Stomach (tissue), 4 donors: ENCODE data around the gene AKAP13.
"Not testable (repeated sequence)": the region's sequence is repeated elsewhere in the genome, so short reads cannot be mapped to it uniquely, and the experiment has no call there.

Experiments
- EP300 ChIP-seq: sonication (generic); formaldehyde crosslinking; IDR thresholded peaks from one replicate; pipeline ENCODE4 v1.6.1; 2017; ENCODE audit warnings: antibody characterized with exemption
- POLR2AphosphoS5 ChIP-seq, 3 donors: sonication (generic); formaldehyde crosslinking; IDR thresholded peaks; one replicate each; pipeline ENCODE4 v1.6.1; 2016; ENCODE audit warnings: antibody characterized with exemption in 3 of 3
- TF ChIP-seq, protein P1 (sequence below), 7 experiments: fragments of 450-650 bp in 4 of 7; fragments of 200-600 bp in 3 of 7; sonication (generic) in 3 of 7; IDR thresholded peaks; one replicate each; pipeline ENCODE4 v1.5.1; 2016 to 2019; ENCODE audit warnings: antibody characterized with exemption in 7 of 7, control low read depth in 2 of 7, mild to moderate bottlenecking in 1 of 7

DNA sequence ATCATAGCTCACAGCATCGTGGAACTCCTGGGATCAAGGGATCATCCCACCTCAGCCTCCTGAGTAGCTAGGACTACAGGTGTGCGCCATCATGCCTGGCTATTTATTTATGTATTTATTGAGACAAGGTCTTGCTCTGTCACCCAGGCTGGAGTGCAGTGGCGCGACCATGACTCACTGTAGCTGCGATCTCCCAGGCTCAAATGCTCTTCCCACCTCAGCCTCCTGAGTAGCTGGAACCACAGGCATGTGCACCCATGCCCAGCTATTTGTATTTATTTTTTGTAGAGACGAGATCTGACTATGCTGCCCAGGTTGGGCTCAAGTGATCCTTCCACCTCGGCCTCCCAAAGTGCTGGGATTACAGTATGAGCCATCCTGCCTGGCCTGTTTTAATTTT is 107.4 kb downstream of the AKAP13 start:
- TF ChIP-seq EP300; POLR2AphosphoS5 (IDR thresholded peaks at IDR 0.05): not testable (repeated sequence)
- TF ChIP-seq, protein P1, sequence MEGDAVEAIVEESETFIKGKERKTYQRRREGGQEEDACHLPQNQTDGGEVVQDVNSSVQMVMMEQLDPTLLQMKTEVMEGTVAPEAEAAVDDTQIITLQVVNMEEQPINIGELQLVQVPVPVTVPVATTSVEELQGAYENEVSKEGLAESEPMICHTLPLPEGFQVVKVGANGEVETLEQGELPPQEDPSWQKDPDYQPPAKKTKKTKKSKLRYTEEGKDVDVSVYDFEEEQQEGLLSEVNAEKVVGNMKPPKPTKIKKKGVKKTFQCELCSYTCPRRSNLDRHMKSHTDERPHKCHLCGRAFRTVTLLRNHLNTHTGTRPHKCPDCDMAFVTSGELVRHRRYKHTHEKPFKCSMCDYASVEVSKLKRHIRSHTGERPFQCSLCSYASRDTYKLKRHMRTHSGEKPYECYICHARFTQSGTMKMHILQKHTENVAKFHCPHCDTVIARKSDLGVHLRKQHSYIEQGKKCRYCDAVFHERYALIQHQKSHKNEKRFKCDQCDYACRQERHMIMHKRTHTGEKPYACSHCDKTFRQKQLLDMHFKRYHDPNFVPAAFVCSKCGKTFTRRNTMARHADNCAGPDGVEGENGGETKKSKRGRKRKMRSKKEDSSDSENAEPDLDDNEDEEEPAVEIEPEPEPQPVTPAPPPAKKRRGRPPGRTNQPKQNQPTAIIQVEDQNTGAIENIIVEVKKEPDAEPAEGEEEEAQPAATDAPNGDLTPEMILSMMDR (IDR thresholded peaks at IDR 0.05), result not testable (repeated sequence)
